COLO668 (cell line): Measurements from ENCODE around the gene SOAT2.
"Not testable (repeated sequence)": the region's sequence is repeated elsewhere in the genome, so short reads cannot be mapped to it uniquely, and the experiment has no call there.

Experiments
- DNase-seq: peaks from one replicate; lab custom pipeline; 2025; ENCODE audit not compliant: unreplicated experiment; lab: John Stamatoyannopoulos, UW

Gene SOAT2

DNA sequence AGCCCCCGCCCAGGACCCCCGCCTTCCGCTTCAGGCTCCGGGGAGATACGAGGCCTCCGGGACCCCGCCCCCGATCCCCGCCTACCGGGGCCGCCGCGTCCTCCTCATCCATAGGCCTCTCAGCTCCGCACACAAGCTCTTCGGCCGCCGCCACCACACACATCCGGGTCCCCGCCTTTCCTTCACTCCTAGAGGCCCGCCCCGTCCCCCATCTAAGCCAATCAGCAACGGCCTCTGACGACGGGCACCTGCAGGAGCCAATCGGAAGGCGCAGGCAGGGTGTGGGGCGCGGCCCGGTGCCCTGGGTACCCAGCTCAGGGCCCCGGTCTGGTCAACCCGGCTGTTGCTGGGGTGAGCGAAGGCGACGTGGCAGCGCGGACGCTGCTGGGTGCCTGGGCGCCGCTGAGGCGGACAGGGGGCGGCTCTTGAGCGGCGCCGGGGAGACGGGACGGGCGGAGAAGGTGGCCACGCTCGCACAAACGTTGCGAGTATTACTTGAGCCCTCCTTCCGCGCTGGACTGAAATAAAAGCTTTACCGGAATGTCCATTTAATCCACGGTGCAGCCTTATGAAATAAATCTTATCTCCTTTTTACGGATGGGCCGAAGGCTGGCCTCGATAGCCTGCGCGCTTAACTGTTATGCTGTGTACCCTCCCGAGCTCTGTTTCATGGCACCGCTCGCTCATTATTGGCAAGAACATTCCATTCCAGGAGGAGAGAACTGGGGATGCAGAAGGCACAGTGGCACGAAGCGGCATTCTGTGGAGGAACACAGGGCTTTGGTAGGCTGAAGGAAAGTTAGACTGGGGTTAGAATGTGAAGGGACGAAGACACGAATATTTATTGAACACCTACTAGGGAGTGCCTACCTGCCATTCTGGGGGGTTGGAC lies 23.8 kb upstream of the SOAT2 start, which contains the start of gene SPRYD3:
TSS of gene SPRYD3 (minus strand) at position 165 of the 892 bp plus-strand sequence. CDS start at position 108, 57 bp downstream.
- DNase-seq = peak; percentile 91

- DNase-seq = no peak
Measured at GRCh38 chr12:53082637-53083175, 20.6 kb upstream of the SOAT2 start.

- DNase-seq = no peak
Measured at GRCh38 chr12:53086361-53086760, 16.9 kb upstream of the SOAT2 start.

DNA sequence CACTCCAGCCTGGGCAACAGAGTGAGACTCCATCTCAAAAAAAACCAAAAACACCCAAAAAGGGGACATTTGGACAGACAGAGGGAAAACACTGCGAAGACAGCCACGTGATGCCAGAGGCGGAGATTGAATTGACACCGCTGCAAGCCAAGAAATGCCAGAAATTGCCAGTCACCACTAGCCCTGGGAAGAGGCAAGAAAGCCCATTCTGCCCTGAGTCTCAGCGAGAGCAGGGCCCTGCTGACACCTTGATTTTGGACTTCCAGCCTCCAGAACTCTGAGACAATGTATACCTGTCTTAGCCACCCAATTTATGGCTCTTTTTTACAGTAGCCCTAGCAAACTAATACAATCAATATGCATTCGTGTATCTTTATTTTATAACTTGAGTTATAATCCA lies 13.2 kb upstream of the SOAT2 start:
- DNase-seq = no peak

DNA sequence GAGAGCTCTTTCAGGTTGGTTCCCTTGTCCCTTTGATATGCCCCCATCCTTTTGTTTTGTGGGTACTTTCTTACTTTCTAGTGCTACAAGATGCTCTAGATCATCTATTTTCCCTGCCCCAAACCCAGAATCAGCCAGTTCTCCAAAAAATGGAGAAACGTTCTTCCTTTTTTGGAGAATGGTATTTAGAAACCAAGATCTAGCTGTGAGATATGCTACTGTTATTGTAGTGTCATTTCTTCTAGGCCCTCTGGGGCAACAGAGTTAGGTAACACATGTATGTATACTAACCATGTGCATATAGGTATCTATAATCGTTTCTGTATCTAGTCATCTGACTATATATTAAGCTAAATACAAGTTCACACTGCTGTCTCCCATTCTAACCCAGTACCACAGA lies 12.7 kb upstream of the SOAT2 start:
- DNase-seq = no peak

DNA sequence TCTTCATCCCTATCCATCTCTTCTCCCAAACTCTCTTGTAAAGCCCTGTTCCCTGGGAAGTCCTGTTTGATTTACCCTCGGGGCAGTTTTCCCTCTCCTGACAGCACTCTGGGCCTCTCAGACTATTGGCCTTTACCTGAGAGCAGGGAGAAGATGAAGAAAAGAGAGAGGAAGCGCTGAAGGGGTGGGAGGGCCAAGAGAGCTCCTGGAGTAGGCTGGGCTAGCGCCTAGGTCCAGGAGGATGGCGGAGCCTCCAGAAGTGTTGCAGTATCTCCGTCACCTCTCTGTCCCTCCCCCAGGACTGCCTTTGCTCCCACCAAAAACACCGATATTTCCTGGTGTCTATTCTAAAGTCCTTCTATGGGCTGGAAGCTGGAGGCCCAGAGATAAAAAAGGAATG lies 11.5 kb upstream of the SOAT2 start:
- no peak for DNase-seq

GRCh38 chr12:53093777-53094393 lies 9.4 kb upstream of the SOAT2 start:
- no peak for DNase-seq

DNA sequence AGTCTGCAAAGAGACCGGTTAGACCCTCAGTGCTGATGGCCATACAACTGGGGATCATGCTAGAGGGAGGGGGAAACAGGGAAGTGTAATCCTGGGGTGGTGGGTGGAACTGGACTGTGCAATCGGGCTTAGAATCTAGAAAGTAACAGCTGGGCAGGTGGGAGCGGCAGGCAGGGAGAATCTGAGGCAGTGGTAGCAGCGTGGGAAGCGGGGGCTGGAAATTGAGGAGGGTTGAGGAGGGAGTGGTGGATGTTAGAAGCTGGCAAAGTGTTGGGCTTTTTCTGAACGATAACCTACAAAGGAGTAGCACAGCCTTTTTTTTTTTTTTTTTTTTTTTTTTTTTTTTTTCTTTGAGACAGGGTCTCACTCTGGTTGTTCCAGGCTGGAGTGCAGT lies 8.9 kb upstream of the SOAT2 start:
- no peak for DNase-seq

DNA sequence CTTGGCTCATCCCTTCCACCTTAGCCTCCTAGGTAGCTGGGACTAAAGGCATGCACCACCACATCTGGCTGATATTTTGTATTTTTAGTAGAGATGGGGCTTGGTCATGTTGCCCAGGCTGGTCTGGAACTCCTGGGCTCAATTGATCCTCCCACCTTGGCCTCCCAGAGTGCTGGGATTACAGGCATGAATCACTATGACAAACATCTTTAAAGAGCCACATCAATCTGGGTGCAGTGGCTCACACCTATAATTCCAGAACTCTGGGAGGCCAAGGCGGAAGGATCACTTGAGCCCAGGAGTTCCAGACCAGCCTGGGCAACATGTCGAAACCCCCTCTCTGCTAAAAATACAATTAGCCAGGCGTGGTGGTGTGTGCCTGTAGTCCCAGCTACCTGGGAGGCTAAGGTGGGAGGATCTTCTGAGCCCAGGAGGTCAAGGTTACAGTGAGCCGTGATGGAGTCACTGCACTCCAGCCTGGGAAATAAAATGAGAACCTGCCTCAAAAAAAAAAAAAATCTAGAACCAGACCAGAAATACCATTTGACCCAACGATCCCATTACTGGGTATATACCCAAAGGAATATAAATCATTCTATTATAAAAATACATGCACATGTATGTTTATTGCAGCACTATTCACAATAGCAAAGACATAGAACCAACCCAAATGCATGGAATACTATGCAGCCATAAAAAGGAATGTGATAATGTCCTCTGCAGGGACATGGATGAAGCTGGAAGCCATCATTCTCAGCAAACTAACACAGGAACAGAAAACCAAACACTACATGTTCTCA lies 8.3 kb upstream of the SOAT2 start:
- DNase-seq = not testable (repeated sequence)

- DNase-seq = not testable (repeated sequence)
Measured at GRCh38 chr12:53095596-53095895, 7.7 kb upstream of the SOAT2 start.

DNA sequence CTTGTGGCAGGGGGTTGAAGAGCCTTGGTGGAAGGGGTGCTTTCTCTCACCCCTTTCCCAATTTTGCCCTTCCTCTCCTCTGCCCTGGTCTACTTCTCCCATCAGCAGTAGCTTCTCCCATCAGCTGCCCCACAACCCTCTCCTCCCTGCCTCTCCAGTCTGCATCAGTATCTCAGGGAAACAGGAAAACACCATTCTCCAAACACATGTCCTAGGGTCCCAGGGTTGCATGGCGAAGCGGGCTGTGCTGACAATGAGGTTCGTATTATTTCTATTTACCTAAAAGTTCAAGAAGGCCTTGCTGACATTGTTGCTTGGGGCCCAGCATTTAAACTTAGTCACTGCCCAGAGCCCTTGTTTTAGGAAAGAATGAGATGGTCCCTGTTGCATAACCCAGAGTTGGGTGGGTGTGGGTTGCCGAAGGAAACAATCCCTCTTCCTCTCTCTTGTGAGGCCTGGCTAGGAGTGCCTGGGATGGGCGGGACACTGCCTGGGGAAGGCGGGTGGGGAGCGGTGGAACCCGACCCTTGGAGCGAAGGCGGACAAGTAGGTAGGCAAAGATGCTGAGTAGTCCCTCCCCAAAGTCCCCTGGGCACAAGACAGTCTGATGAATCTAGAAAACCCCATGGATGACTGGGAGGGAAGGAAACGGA lies 7.1 kb upstream of the SOAT2 start:
- no peak for DNase-seq

DNA sequence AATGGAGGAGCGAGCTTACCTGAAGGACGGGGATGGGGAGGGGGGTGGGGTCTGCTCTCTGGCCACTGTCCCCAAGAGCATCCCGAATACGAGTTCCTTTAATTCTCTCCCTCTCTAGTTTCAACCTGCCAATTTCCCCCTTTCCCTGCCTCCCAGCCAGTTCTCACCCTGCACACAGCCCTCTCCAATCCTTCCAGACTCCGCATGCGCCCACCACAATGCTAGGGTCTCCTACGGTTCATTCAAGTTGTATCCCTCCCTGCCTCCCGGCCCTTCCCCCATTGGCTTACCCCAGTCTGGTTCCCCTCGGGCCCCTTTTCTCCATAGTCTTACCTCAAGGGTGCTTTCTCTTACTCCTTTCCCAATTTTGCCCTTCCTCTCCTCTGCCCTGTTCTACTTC lies 6.5 kb upstream of the SOAT2 start:
- DNase-seq = no peak

GRCh38 chr12:53097207-53097563 lies 6.1 kb upstream of the SOAT2 start:
- no peak for DNase-seq

GRCh38 chr12:53097564-53098353 lies 5.5 kb upstream of the SOAT2 start, which contains the start of gene IGFBP6:
Gene IGFBP6 (plus strand): TSS chr12:53097667. CDS start chr12:53097718, 51 bp downstream.
- peak; percentile 59 for DNase-seq

DNA sequence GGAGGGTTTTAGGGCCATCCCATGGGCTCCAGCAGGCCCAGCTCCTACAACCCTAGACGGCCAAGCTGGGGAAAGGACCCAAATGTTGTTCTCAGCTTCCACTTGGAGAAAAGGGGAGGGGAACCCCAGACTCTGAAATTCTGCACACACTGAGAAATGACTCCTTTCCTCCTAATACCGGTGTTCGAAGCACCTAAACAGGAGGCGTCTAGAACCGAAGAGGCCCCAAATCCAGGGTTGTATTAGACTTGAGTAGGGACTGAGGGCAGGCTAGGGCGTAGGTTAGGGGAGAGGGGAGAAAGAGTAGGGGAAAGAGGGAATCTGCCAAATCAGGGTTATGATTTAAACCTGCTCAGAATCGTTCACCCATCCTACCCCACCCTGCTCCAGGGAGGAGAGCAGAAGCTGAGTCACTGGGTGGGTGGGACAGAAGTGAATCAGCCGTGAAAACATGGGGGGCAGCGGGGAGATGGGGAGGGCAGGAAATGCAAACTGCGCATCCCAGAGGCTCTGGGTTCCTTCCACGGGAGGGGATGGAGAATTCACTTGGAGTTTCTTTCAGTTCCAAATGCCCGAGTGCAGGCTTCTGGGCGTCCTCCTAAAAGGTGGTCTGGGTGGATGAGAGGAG lies 4.8 kb upstream of the SOAT2 start:
- no peak for DNase-seq

DNA sequence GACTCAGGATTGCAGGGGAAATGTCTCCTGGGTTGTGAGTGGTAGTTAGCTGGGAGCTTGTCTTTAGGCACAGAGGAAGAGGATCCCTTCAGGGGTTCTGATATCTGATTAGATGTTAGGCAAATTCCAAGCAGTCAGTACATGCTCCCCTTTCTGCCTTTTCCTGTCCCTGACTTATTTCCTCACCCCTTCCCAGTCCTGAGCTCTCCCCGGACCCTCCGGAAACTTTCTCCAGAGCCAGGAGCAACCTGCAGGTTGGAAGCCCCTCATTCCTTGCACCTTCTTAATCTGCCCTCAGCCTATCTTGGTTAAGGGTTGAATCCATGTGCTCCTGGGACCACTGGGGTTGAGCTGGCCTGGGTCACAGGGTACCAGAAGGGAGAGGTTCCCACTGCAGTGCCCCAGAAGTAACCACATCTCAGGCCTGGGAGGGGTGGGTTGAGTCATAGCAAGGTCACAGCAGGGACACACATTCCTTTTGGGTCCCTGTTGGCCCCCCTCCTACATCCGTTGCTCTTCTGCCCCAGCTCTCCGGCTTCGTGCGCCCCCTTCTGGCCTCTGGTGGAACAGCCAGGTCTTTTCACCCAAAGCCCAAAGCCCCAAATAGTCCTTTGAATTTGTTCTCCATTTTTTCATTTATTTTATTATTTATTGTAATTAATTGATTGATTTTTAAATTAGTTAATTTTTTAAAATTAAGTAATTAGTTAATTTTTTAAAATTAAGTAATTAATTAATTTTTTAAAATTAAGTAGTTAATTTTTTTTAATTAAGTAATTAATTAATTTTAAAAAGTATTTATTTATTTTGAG lies 4.0 kb upstream of the SOAT2 start:
- DNase-seq = peak; percentile 59

- no peak for DNase-seq
Measured at GRCh38 chr12:53100466-53101151, 2.7 kb upstream of the SOAT2 start.

- DNase-seq = no peak
Measured at GRCh38 chr12:53101266-53101665, 2.0 kb upstream of the SOAT2 start.
